ENCODE measurements around the gene CAMTA2. TPM values are rescaled to one million over a fixed set of nuclear protein-coding genes. Genes with fewer than 3 reads are reported as not detected.

Gene CAMTA2
- total and polyA plus RNA-seq, 9 of the 15 experiments (the other 6 are each of a cell fraction or from before 2014, with no cell fraction given): 0.24 to 25.1 (median 6.3) TPM

GRCh38 chr17:4969047-4969550 is 18.4 kb downstream of the CAMTA2 start (continued):
- TF ChIP-seq IRF9 (tag; IDR thresholded peaks at IDR 0.05) (peak; percentile 56), RAD21 (CRISPR knock-in tag; conservative IDR thresholded peaks at IDR 0.05 in 1 of 2, IDR thresholded peaks at IDR 0.05 in 1 of 2) (no peak), POLR3G (IDR thresholded peaks at IDR 0.05; ENCODE audit: extremely low read depth, insufficient read length, insufficient replicate concordance) (no peak), HDAC6 (IDR thresholded peaks at IDR 0.05; ENCODE audit: low read depth, low read length) (no peak), GABPB1 (CRISPR knock-in tag; IDR thresholded peaks at IDR 0.05) (no peak), SFPQ (IDR thresholded peaks at IDR 0.05; ENCODE audit: low read depth, low read length) (no peak), ZNF134 (CRISPR knock-in tag; conservative IDR thresholded peaks at IDR 0.05) (no peak), CREB3L1 (IDR thresholded peaks at IDR 0.05; ENCODE audit: borderline replicate concordance, low read depth) (no peak), KDM4B (IDR thresholded peaks at IDR 0.05; ENCODE audit: borderline replicate concordance in 2 of 2, low read depth in 1 of 2) (no peak), SRF (CRISPR knock-in tag; IDR thresholded peaks at IDR 0.05) (no peak), ZKSCAN3 (CRISPR knock-in tag; IDR thresholded peaks at IDR 0.05) (no peak), GTF2A2 (tag; IDR thresholded peaks at IDR 0.05) (no peak), ZNF75A (CRISPR knock-in tag; IDR thresholded peaks at IDR 0.05) (no peak), FOS (IDR thresholded peaks at IDR 0.05; ENCODE audit: extremely low read depth, insufficient read length) (peak; percentile 19), MYNN (IDR thresholded peaks at IDR 0.05) (no peak), MYNN (CRISPR knock-in tag; IDR thresholded peaks at IDR 0.05) (no peak), ZNF511 (CRISPR knock-in tag; IDR thresholded peaks at IDR 0.05) (no peak), ZBTB11 (CRISPR knock-in tag; IDR thresholded peaks at IDR 0.05) (no peak)
